K562 (cell line): Measurements from ENCODE around the gene CRAT. TPM values are rescaled to one million over a fixed set of nuclear protein-coding genes. Genes with fewer than 3 reads are reported as not detected.
A peak's percentile ranks its signal among the peaks of the same experiment; 100 is the strongest.

ENCODE experiments used
- ARID2 ChIP-seq: fragments of 450-650 bp; IDR thresholded peaks from 2 replicates; pipeline ENCODE4 v1.6.1; 2017; ENCODE audit warnings: antibody characterized with exemption, mild to moderate bottlenecking
- ASH1L ChIP-seq: fragments of 450-650 bp; IDR thresholded peaks from 2 replicates; pipeline ENCODE4 v1.6.1; 2018; ENCODE audit warnings: borderline replicate concordance, mild to moderate bottlenecking, low read depth; ENCODE audit not compliant: partially characterized antibody
- BCOR ChIP-seq: fragments of 450-650 bp; IDR thresholded peaks from 2 replicates; pipeline ENCODE4 v1.6.1; 2016
- COPS2 ChIP-seq: fragments of 450-650 bp; conservative IDR thresholded peaks from 2 replicates; pipeline ENCODE4 v1.6.1; 2016; ENCODE audit warnings: mild to moderate bottlenecking, moderate library complexity
- GTF2F1 ChIP-seq: IDR thresholded peaks from 2 replicates; pipeline ENCODE4 v1.6.1; 2011; ENCODE audit warnings: low read depth, low read length, improper control_type of control experiment
- HINFP ChIP-seq: fragments of 450-650 bp; conservative IDR thresholded peaks from 2 replicates; pipeline ENCODE4 v1.6.1; 2016; ENCODE audit warnings: missing genetic modification characterization, low read depth, mild to moderate bottlenecking, control low read depth, missing compliant biosample characterization
- MCM5 ChIP-seq: fragments of 450-650 bp; IDR thresholded peaks from 2 replicates; pipeline ENCODE4 v1.6.1; 2016; ENCODE audit warnings: low read depth
- MIER1 ChIP-seq: fragments of 450-650 bp; IDR thresholded peaks from 2 replicates; pipeline ENCODE4 v1.6.1; 2016; ENCODE audit warnings: antibody characterized with exemption, mild to moderate bottlenecking, low read depth
- MLX ChIP-seq, 2 experiments: fragments of 450-650 bp in 1 of 2; sonication (generic) in 1 of 2; formaldehyde crosslinking; conservative IDR thresholded peaks; 2 replicates each; pipeline versions ENCODE4 v1.4.0 to v1.8.1; 2020 to 2022; ENCODE audit warnings: mild to moderate bottlenecking in 1 of 2, missing genetic modification reagents in 1 of 2
- MYBL2 ChIP-seq, 2 experiments: fragments of 450-650 bp in 1 of 2; sonication (generic) in 1 of 2; formaldehyde crosslinking in 1 of 2; IDR thresholded peaks; 2 replicates each; pipeline versions ENCODE4 v1.6.1 to v1.8.1; 2017 to 2022; ENCODE audit warnings: borderline replicate concordance in 1 of 2, inconsistent platforms in 1 of 2, low read depth in 1 of 2, mild to moderate bottlenecking in 1 of 2, missing genetic modification reagents in 1 of 2, moderate library complexity in 1 of 2
- NUFIP1 ChIP-seq: fragments of 450-650 bp; IDR thresholded peaks from 2 replicates; pipeline ENCODE4 v1.6.1; 2018; ENCODE audit not compliant: partially characterized antibody
- SIN3A ChIP-seq, 2 experiments: fragments of 150-350 bp in 1 of 2; IDR thresholded peaks; 2 replicates each; pipeline ENCODE4 v1.6.1; 2011 to 2016; ENCODE audit warnings: borderline replicate concordance in 2 of 2, low read depth in 2 of 2, low read length in 2 of 2, mild to moderate bottlenecking in 2 of 2, moderate library complexity in 2 of 2; ENCODE audit not compliant: control insufficient read depth in 1 of 2
- SMARCA4 ChIP-seq: fragments of 450-650 bp; IDR thresholded peaks from 2 replicates; pipeline ENCODE4 v1.6.1; 2016
- TSC22D4 ChIP-seq: fragments of 450-650 bp; IDR thresholded peaks from 2 replicates; pipeline ENCODE4 v1.6.1; 2016; ENCODE audit warnings: missing genetic modification characterization, missing biosample characterization, control low read depth
- ZBTB12 ChIP-seq: fragments of 250-450 bp; sonication (Bioruptor Pico); IDR thresholded peaks from 2 replicates; pipeline ENCODE4 v1.4.0; 2020
- ZNF12 ChIP-seq: sonication (generic); formaldehyde crosslinking; IDR thresholded peaks from 2 replicates; pipeline ENCODE4 v1.4.0; 2020; ENCODE audit warnings: mild to moderate bottlenecking, missing genetic modification reagents
- ZNF512 ChIP-seq: IDR thresholded peaks from 2 replicates; pipeline ENCODE4 v1.6.1; 2016; ENCODE audit warnings: missing genetic modification characterization, missing compliant biosample characterization
- ZNF561 ChIP-seq: fragments of 450-650 bp; formaldehyde crosslinking; conservative IDR thresholded peaks from 2 replicates; pipeline ENCODE4 v1.4.0; 2020; ENCODE audit warnings: mild to moderate bottlenecking, moderate library complexity
- polyA plus RNA-seq, 8 experiments: library from polyadenylated mRNA; depleted of rRNA in 4 of 8; stranded (reverse) in 5 of 8; unstranded in 3 of 8; fragments of >200 nt; fragmentation: Nextera tagmentation in 2 of 8; fragmentation: Illumina TruSeq in 1 of 8; extraction: Ambion mirVana in 2 of 8; extraction: Trizol in 1 of 8; gene quantifications; 2 replicates each; pipeline versions ENCODE4 v1.2.1 to v1.2.3, GENCODE V29; 2011 to 2014; ENCODE audit warnings: inconsistent platforms in 1 of 8, missing spikeins in 1 of 8
- total RNA-seq, 7 experiments: library from RNA; depleted of rRNA in 6 of 7; stranded (reverse); fragments of >200 nt in 6 of 7; fragmentation: Illumina TruSeq in 2 of 7; extraction: Trizol in 2 of 7; gene quantifications; 2 replicates each; pipeline versions ENCODE4 v1.2.1 to v1.2.3, GENCODE V29; 2011 to 2021; ENCODE audit warnings: low replicate concordance in 1 of 7
- TF ChIP-seq, protein P1 (sequence below): sonication (generic); formaldehyde crosslinking; IDR thresholded peaks from 2 replicates; pipeline ENCODE4 v1.8.0; 2022; ENCODE audit warnings: mild to moderate bottlenecking, missing genetic modification reagents, borderline replicate concordance

The CRAT gene
- total and polyA plus RNA-seq, 9 of the 15 experiments (the other 6 are each of a cell fraction or from before 2014, with no cell fraction given) = 0.20 to 13.8 (median 5.4) TPM

- TF ChIP-seq ZNF12 (CRISPR knock-in tag) (no peak), GTF2F1 (no peak), BCOR (0 out of 2 replicates have a peak, but pooled peaks have one; percentile 98), COPS2 (no peak), ZNF512 (tag) (no peak), SIN3A (IDR thresholded peaks at IDR 0.05; ENCODE audit: borderline replicate concordance in 2 of 2, control insufficient read depth in 1 of 2, low read depth in 2 of 2, low read length in 2 of 2) (peak; percentile 69 to 72; a peak in 2 of 4 replicates), ARID2 (no peak), NUFIP1 (no peak), TSC22D4 (tag) (no peak), MLX (CRISPR knock-in tag; conservative IDR thresholded peaks at IDR 0.05) (no peak), ZBTB12 (CRISPR knock-in tag) (peak; percentile 63), MCM5 (no peak), HINFP (no peak; the same call in 1 of the 2 replicates), MIER1 (no peak), ZNF561 (CRISPR knock-in tag) (no peak), ASH1L (peak; percentile 100), SMARCA4 (no peak), MYBL2 (IDR thresholded peaks at IDR 0.05; ENCODE audit: low read depth) (no peak), MYBL2 (CRISPR knock-in tag; IDR thresholded peaks at IDR 0.05; ENCODE audit: borderline replicate concordance) (no peak)
- TF ChIP-seq, protein P1, sequence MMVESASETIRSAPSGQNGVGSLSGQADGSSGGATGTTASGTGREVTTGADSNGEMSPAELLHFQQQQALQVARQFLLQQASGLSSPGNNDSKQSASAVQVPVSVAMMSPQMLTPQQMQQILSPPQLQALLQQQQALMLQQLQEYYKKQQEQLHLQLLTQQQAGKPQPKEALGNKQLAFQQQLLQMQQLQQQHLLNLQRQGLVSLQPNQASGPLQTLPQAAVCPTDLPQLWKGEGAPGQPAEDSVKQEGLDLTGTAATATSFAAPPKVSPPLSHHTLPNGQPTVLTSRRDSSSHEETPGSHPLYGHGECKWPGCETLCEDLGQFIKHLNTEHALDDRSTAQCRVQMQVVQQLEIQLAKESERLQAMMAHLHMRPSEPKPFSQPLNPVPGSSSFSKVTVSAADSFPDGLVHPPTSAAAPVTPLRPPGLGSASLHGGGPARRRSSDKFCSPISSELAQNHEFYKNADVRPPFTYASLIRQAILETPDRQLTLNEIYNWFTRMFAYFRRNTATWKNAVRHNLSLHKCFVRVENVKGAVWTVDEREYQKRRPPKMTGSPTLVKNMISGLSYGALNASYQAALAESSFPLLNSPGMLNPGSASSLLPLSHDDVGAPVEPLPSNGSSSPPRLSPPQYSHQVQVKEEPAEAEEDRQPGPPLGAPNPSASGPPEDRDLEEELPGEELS (CRISPR knock-in tag) = no peak
Observed at GRCh38 chr9:129080601-129081387, 29.8 kb downstream of the CRAT start, which contains the start of gene DOLPP1 (continued).
